ENCODE results near the gene PDZD2.

Gene PDZD2

DNA sequence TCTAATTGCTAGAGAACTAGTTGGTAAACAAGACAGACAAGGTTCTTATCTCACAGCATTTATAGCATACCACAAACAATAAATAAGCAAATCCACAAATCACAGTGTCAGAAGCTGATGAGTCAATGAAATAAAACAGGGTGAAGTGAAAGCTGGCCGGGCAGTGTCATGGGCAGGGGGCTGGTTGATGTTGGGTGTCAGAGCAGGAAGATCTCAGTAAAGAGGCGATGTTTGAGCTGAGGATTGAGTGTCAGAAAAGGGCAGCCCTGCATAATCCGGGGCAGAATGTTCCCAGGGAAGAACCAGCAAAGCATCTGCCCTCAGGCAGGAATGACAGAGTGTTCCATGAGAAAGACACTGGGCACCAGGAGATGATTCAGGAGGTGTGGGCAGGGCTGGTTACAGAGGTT lies 351.8 kb downstream of the PDZD2 start:
- H3K4me3 ChIP-seq (ENCODE audit: low read length) = no peak overlapping the region
- TF ChIP-seq EZH2phosphoT487 (IDR thresholded peaks at IDR 0.05; ENCODE audit: low read depth) (no peak), CTCF (IDR thresholded peaks at IDR 0.05; ENCODE audit: low read depth, low read length) (no peak)
- no peaks in the 10 kb centered on the region for H4K20me1 ChIP-seq (ENCODE audit: insufficient read depth, low read length)
- no peaks in the 10 kb centered on the region for H3K79me2 ChIP-seq (ENCODE audit: low read length)
- no peak overlapping the region for H3K27ac ChIP-seq (ENCODE audit: low read length)
- H3K36me3 ChIP-seq (replicated peaks; ENCODE audit: low read depth, low read length) = no peaks in the 10 kb centered on the region
- H3K27me3 ChIP-seq (ENCODE audit: low read depth, low read length) = no peaks in the 10 kb centered on the region; the same call in 1 of the 2 replicates
- no peaks in the 10 kb centered on the region for H3K9me3 ChIP-seq (ENCODE audit: insufficient read depth, low read length)
- H3K4me2 ChIP-seq (ENCODE audit: low read length) = no peak overlapping the region
- H3K9ac ChIP-seq (ENCODE audit: low read length) = no peak overlapping the region
- no peak overlapping the region for H2AFZ ChIP-seq (ENCODE audit: low read depth, low read length)
- peaks cover 15% of the 10 kb centered on the region for H3K4me1 ChIP-seq (ENCODE audit: low read length)

- Histone ChIP-seq H3K27me3 (ENCODE audit: low read depth, low read length) (no peaks in the 10 kb centered on the region), H3K27ac (ENCODE audit: low read length) (no peak overlapping the region), H3K4me1 (ENCODE audit: low read length) (peaks cover 15% of the 10 kb centered on the region), H3K9me3 (ENCODE audit: insufficient read depth, low read length) (no peaks in the 10 kb centered on the region), H3K36me3 (replicated peaks; ENCODE audit: low read depth, low read length) (no peaks in the 10 kb centered on the region), H2AFZ (ENCODE audit: low read depth, low read length) (no peak overlapping the region), H3K79me2 (ENCODE audit: low read length) (no peaks in the 10 kb centered on the region), H3K4me2 (ENCODE audit: low read length) (no peak overlapping the region), H3K4me3 (ENCODE audit: low read length) (no peak overlapping the region), H3K9ac (ENCODE audit: low read length) (no peak overlapping the region), H4K20me1 (ENCODE audit: insufficient read depth, low read length) (no peaks in the 10 kb centered on the region)
- TF ChIP-seq EZH2phosphoT487 (IDR thresholded peaks at IDR 0.05; ENCODE audit: low read depth) (no peak), CTCF (IDR thresholded peaks at IDR 0.05; ENCODE audit: low read depth, low read length) (no peak)
Observed at GRCh38 chr5:31992377-31992776, 353.4 kb downstream of the PDZD2 start.

DNA sequence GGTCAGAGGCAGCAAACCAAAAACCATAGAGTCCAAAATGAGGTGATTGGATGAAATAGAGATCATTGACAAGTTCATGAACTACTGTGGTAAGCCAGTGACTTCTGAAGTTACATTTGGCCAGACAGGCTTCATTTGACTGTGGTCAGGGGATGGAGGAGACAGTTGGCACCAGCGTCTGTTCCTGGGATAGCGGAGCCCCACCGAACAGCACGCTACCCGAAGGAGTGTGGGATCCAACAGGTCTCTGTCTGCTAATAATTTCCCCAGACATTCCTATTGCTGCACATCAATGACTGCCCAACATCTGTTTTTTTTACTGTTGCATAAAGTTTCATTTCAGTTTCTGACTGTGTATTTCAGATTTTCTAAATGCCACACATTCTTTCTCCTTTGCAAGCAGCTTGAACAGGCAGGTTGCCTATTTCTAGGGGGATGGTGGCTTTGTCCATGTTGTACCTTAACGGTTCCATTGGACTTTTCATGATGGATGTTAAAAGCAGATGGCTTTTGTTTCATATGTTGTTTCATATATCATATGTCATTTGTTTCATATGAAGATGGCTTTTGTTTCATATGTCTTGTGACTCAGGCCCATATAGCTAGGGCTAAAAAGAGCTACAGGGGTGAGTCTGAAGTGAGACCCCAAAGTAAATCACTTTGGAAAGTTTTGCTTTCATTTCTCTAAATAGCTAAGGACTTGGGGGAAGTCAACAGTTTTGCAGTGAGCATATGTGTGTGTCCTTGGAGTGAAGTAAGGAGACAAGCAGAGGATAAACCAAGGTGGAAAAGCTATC lies 354.4 kb downstream of the PDZD2 start:
- no peaks in the 10 kb centered on the region for H3K36me3 ChIP-seq (replicated peaks; ENCODE audit: low read depth, low read length)
- TF ChIP-seq EZH2phosphoT487 (IDR thresholded peaks at IDR 0.05; ENCODE audit: low read depth) (no peak), CTCF (IDR thresholded peaks at IDR 0.05; ENCODE audit: low read depth, low read length) (no peak)
- no peak overlapping the region for H2AFZ ChIP-seq (ENCODE audit: low read depth, low read length)
- no peaks in the 10 kb centered on the region for H4K20me1 ChIP-seq (ENCODE audit: insufficient read depth, low read length)
- no peak overlapping the region for H3K9ac ChIP-seq (ENCODE audit: low read length)
- H3K27me3 ChIP-seq (ENCODE audit: low read depth, low read length) = no peaks in the 10 kb centered on the region
- peaks cover 15% of the 10 kb centered on the region for H3K4me1 ChIP-seq (ENCODE audit: low read length)
- H3K79me2 ChIP-seq (ENCODE audit: low read length) = no peaks in the 10 kb centered on the region
- no peaks in the 10 kb centered on the region for H3K9me3 ChIP-seq (ENCODE audit: insufficient read depth, low read length)
- H3K4me3 ChIP-seq (ENCODE audit: low read length) = no peak overlapping the region
- H3K27ac ChIP-seq (ENCODE audit: low read length) = no peak overlapping the region
- no peak overlapping the region for H3K4me2 ChIP-seq (ENCODE audit: low read length)

- no peak overlapping the region for H3K27ac ChIP-seq (ENCODE audit: low read length)
- no peaks in the 10 kb centered on the region for H4K20me1 ChIP-seq (ENCODE audit: insufficient read depth, low read length)
- H3K4me1 ChIP-seq (ENCODE audit: low read length) = peaks cover 15% of the 10 kb centered on the region
- H3K36me3 ChIP-seq (replicated peaks; ENCODE audit: low read depth, low read length) = no peaks in the 10 kb centered on the region
- H3K9ac ChIP-seq (ENCODE audit: low read length) = no peak overlapping the region
- H3K79me2 ChIP-seq (ENCODE audit: low read length) = no peaks in the 10 kb centered on the region
- no peak overlapping the region for H3K4me3 ChIP-seq (ENCODE audit: low read length)
- no peak overlapping the region for H3K4me2 ChIP-seq (ENCODE audit: low read length)
- no peaks in the 10 kb centered on the region for H3K9me3 ChIP-seq (ENCODE audit: insufficient read depth, low read length)
- no peaks in the 10 kb centered on the region for H3K27me3 ChIP-seq (ENCODE audit: low read depth, low read length)
- TF ChIP-seq CTCF (IDR thresholded peaks at IDR 0.05; ENCODE audit: low read depth, low read length) (no peak), EZH2phosphoT487 (IDR thresholded peaks at IDR 0.05; ENCODE audit: low read depth) (no peak)
- no peak overlapping the region for H2AFZ ChIP-seq (ENCODE audit: low read depth, low read length)
Observed at GRCh38 chr5:31995006-31995405, 356.1 kb downstream of the PDZD2 start.

All from OCI-LY3 (cell line).